ENCODE data around the gene PIP4K2A. TPM values are rescaled to one million over a fixed set of nuclear protein-coding genes. Genes with fewer than 3 reads are reported as not detected.

Gene PIP4K2A
- total and polyA plus RNA-seq, 2 experiments from 2014 or later, result 39.9 to 40.1 TPM

DNA sequence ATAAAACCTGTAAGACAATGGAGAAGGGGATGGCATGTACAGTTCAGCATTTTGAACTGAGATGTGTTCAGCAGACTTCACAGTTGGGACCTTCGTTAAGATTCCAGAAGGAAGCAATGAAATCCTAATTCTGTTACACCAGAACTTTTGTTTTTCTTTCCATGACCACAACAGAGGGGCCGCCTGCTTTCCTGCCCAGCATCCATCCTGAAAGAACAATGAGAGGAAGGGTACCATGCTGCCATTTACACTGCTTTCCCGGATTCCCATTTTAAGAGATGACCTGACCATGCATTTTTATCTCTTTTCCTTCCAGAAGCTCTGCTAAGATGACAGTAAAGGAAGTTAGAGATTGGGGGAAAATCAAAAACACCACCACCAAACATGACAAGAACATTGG, 92.7 kb downstream of the PIP4K2A start:
- ATAC-seq, result no peak

More for the DNA sequence above, 92.7 kb downstream of the PIP4K2A start:
- peaks cover 80% of the 10 kb centered on the region for H3K4me1 Mint-ChIP-seq
- no peaks in the 10 kb centered on the region for H3K36me3 ChIP-seq (ENCODE audit: insufficient read depth)
- no peaks in the 10 kb centered on the region for H3K9me3 Mint-ChIP-seq
- no peaks in the 10 kb centered on the region for H3F3A ChIP-seq (replicated peaks; ENCODE audit: low read depth)
- no peak for DNase-seq (ENCODE audit: low spot score)
- TF ChIP-seq, protein P1, sequence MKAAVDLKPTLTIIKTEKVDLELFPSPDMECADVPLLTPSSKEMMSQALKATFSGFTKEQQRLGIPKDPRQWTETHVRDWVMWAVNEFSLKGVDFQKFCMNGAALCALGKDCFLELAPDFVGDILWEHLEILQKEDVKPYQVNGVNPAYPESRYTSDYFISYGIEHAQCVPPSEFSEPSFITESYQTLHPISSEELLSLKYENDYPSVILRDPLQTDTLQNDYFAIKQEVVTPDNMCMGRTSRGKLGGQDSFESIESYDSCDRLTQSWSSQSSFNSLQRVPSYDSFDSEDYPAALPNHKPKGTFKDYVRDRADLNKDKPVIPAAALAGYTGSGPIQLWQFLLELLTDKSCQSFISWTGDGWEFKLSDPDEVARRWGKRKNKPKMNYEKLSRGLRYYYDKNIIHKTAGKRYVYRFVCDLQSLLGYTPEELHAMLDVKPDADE (IDR thresholded peaks at IDR 0.05), result no peak
- TF ChIP-seq ZNF114 (CRISPR knock-in tag; IDR thresholded peaks at IDR 0.05), result no peak
- no peak for TF ChIP-seq EZH2phosphoT487 (IDR thresholded peaks at IDR 0.05; ENCODE audit: unreplicated experiment)
- no peak for TF ChIP-seq POLR2AphosphoS5 (IDR thresholded peaks at IDR 0.05; ENCODE audit: low read depth)
- TF ChIP-seq, protein P2, sequence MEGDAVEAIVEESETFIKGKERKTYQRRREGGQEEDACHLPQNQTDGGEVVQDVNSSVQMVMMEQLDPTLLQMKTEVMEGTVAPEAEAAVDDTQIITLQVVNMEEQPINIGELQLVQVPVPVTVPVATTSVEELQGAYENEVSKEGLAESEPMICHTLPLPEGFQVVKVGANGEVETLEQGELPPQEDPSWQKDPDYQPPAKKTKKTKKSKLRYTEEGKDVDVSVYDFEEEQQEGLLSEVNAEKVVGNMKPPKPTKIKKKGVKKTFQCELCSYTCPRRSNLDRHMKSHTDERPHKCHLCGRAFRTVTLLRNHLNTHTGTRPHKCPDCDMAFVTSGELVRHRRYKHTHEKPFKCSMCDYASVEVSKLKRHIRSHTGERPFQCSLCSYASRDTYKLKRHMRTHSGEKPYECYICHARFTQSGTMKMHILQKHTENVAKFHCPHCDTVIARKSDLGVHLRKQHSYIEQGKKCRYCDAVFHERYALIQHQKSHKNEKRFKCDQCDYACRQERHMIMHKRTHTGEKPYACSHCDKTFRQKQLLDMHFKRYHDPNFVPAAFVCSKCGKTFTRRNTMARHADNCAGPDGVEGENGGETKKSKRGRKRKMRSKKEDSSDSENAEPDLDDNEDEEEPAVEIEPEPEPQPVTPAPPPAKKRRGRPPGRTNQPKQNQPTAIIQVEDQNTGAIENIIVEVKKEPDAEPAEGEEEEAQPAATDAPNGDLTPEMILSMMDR (conservative IDR thresholded peaks at IDR 0.05; ENCODE audit: low read depth in 2 of 2), result no peak
- TF ChIP-seq, protein P3, sequence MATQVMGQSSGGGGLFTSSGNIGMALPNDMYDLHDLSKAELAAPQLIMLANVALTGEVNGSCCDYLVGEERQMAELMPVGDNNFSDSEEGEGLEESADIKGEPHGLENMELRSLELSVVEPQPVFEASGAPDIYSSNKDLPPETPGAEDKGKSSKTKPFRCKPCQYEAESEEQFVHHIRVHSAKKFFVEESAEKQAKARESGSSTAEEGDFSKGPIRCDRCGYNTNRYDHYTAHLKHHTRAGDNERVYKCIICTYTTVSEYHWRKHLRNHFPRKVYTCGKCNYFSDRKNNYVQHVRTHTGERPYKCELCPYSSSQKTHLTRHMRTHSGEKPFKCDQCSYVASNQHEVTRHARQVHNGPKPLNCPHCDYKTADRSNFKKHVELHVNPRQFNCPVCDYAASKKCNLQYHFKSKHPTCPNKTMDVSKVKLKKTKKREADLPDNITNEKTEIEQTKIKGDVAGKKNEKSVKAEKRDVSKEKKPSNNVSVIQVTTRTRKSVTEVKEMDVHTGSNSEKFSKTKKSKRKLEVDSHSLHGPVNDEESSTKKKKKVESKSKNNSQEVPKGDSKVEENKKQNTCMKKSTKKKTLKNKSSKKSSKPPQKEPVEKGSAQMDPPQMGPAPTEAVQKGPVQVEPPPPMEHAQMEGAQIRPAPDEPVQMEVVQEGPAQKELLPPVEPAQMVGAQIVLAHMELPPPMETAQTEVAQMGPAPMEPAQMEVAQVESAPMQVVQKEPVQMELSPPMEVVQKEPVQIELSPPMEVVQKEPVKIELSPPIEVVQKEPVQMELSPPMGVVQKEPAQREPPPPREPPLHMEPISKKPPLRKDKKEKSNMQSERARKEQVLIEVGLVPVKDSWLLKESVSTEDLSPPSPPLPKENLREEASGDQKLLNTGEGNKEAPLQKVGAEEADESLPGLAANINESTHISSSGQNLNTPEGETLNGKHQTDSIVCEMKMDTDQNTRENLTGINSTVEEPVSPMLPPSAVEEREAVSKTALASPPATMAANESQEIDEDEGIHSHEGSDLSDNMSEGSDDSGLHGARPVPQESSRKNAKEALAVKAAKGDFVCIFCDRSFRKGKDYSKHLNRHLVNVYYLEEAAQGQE (IDR thresholded peaks at IDR 0.05; ENCODE audit: unreplicated experiment), result no peak
- no peak for TF ChIP-seq EZH2 (IDR thresholded peaks at IDR 0.05; ENCODE audit: low read depth, unreplicated experiment)
- TF ChIP-seq ZNF462 (CRISPR knock-in tag; IDR thresholded peaks at IDR 0.05), result no peak
- TF ChIP-seq NANOG (IDR thresholded peaks at IDR 0.05; ENCODE audit: borderline replicate concordance), result no peak
- TF ChIP-seq STAT1 (IDR thresholded peaks at IDR 0.05; ENCODE audit: unreplicated experiment), result no peak
- no peak for TF ChIP-seq JUNB (IDR thresholded peaks at IDR 0.05; ENCODE audit: unreplicated experiment)
- no peak for TF ChIP-seq ZNF331 (CRISPR knock-in tag; IDR thresholded peaks at IDR 0.05; ENCODE audit: low read depth)
- no peak overlapping the region for H3K27ac ChIP-seq (ENCODE audit: low read depth)
- H3K4me1 ChIP-seq (ENCODE audit: insufficient read depth), result peaks cover 59% of the 10 kb centered on the region
- H4K20me1 ChIP-seq (replicated peaks; ENCODE audit: insufficient read depth), result no peaks in the 10 kb centered on the region
- no peak overlapping the region for H3K4me2 ChIP-seq
- no peaks in the 10 kb centered on the region for H3K9me2 ChIP-seq (ENCODE audit: insufficient read depth)
- no peak overlapping the region for H2AFZ ChIP-seq
- no peak overlapping the region for H3K4me3 Mint-ChIP-seq
- H3K27me3 Mint-ChIP-seq (ENCODE audit: insufficient read depth, low read depth, poor library complexity), result no peaks in the 10 kb centered on the region
- H3K79me2 ChIP-seq (replicated peaks; ENCODE audit: insufficient read depth), result peaks cover 97% of the 10 kb centered on the region
- no peak overlapping the region for H3K27ac Mint-ChIP-seq
- no peak overlapping the region for H3K4me3 ChIP-seq
- no peaks in the 10 kb centered on the region; the same call in 2 of the 3 replicates for H3K36me3 Mint-ChIP-seq (ENCODE audit: low read depth)
- no peaks in the 10 kb centered on the region for H3K27me3 ChIP-seq (ENCODE audit: insufficient read depth)
